Activated B cell treated with CpG ODN at 0.5 μM for 24 hours (primary cell): ENCODE measurements around the gene ADAMTS12. TPM values are rescaled to one million over a fixed set of nuclear protein-coding genes. Genes with fewer than 3 reads are reported as not detected.

Experiments used
- ATAC-seq: fragments of 200-7000 bp; cut with Tn5 transposase; one replicate; pipeline ENCODE4 v1.10.0; 2021; ENCODE audit warnings: low read depth, mild to moderate bottlenecking, moderate library complexity
- CTCF ChIA-PET: fragments of 350-600 bp; sonication (Branson Sonifier 250); formaldehyde crosslinking; loops from one replicate; lab custom pipeline; 2021; ENCODE audit warnings: antibody characterized with exemption; lab: Charles Lee
- POLR2A ChIA-PET: fragments of 350-600 bp; sonication (Branson Sonifier 250); formaldehyde crosslinking; loops from one replicate; lab custom pipeline; 2021; ENCODE audit warnings: antibody characterized with exemption; lab: Charles Lee
- DNase-seq: peaks from one replicate; pipeline ENCODE4 v3.0.0; 2022
- H3K27ac Mint-ChIP-seq: one replicate; pipeline ENCODE4 v1.8.0; 2020; ENCODE audit warnings: mixed read lengths
- H3K27me3 Mint-ChIP-seq: one replicate; pipeline ENCODE4 v1.8.0; 2021; ENCODE audit warnings: mixed read lengths
- H3K36me3 Mint-ChIP-seq: one replicate; pipeline ENCODE4 v1.8.0; 2021; ENCODE audit warnings: low read depth, mixed read lengths
- H3K4me1 Mint-ChIP-seq: one replicate; pipeline ENCODE4 v1.8.0; 2021; ENCODE audit warnings: mixed read lengths
- H3K4me3 Mint-ChIP-seq: one replicate; pipeline ENCODE4 v1.8.0; 2020; ENCODE audit warnings: mild to moderate bottlenecking, mixed read lengths
- H3K9me3 Mint-ChIP-seq: one replicate; pipeline ENCODE4 v1.8.0; 2020; ENCODE audit warnings: mixed read lengths
- intact Hi-C: fragments of 100-400 bp; cut with micrococcal nuclease; formaldehyde crosslinking; loops from one replicate; pipeline ENCODE4 v1.15.1; 2024
- total RNA-seq: library from RNA; stranded (reverse); gene quantifications from 2 replicates; pipeline ENCODE4 v1.2.3, GENCODE V29; 2022
- TF ChIP-seq, protein P1 (sequence below): fragments of 200-600 bp; IDR thresholded peaks from one replicate; pipeline ENCODE4 v1.8.0; 2022; ENCODE audit warnings: antibody characterized with exemption, mild to moderate bottlenecking

ADAMTS12 gene
- total RNA-seq, 1 donor from 2014 or later: not detected

DNA sequence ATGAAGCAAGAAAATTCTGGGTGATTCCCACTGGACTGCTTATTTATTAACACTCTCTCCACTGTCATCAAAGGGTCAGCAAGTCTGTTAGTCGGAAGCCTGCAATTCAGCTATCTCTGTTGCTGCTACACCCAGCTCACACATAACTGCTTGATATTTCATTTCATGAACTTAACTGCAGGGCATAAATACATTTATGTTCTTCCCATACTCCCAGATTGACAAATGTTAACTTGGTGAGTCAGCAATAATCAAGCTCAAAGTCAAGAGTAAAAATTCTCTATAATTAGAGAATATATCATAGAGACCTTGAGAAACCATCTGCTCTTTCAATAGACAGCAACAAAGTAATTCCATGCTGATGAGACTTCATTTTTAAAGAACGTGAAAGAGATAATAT is 198.8 kb downstream of the ADAMTS12 start:
- intact Hi-C loops: no loop called here
- TF ChIP-seq, protein P1, sequence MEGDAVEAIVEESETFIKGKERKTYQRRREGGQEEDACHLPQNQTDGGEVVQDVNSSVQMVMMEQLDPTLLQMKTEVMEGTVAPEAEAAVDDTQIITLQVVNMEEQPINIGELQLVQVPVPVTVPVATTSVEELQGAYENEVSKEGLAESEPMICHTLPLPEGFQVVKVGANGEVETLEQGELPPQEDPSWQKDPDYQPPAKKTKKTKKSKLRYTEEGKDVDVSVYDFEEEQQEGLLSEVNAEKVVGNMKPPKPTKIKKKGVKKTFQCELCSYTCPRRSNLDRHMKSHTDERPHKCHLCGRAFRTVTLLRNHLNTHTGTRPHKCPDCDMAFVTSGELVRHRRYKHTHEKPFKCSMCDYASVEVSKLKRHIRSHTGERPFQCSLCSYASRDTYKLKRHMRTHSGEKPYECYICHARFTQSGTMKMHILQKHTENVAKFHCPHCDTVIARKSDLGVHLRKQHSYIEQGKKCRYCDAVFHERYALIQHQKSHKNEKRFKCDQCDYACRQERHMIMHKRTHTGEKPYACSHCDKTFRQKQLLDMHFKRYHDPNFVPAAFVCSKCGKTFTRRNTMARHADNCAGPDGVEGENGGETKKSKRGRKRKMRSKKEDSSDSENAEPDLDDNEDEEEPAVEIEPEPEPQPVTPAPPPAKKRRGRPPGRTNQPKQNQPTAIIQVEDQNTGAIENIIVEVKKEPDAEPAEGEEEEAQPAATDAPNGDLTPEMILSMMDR: no peak
- ATAC-seq (no peak), DNase-seq (no peak)
- no peak overlapping the region for H3K4me3 Mint-ChIP-seq
- H3K27ac Mint-ChIP-seq: no peak overlapping the region
- no peaks in the 10 kb centered on the region for H3K36me3 Mint-ChIP-seq
- no peaks in the 10 kb centered on the region for H3K4me1 Mint-ChIP-seq
- ChIA-PET CTCF (no interaction called here), POLR2A (no interaction called here)
- H3K9me3 Mint-ChIP-seq: peaks cover 8% of the 10 kb centered on the region
- peaks cover 2% of the 10 kb centered on the region for H3K27me3 Mint-ChIP-seq

DNA sequence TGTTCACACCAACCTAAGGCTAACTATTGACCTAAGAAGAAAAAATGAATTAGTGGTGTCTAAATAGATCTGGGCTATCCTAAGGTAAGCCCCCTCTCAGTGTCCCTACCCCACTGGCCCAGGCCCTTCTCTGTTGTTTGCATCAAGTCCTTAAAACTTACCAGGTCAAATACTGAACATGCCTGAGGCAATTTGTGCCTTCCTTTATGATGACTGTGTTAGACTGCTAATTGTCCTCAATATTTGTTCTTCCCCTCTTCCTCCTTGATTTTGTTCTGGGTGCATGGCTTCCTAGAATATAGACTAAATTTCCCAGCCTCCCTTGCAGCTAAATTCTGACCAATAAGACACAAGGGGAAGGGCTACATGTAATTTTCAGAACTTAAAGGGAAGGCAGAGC is 199.9 kb downstream of the ADAMTS12 start:
- H3K36me3 Mint-ChIP-seq: no peaks in the 10 kb centered on the region
- DNase-seq (no peak), ATAC-seq (no peak)
- H3K27me3 Mint-ChIP-seq: peaks cover 2% of the 10 kb centered on the region
- peaks cover 7% of the 10 kb centered on the region for H3K4me1 Mint-ChIP-seq
- CTCF ChIA-PET: no interaction called here
- H3K4me3 Mint-ChIP-seq: no peak overlapping the region
- peaks cover 8% of the 10 kb centered on the region for H3K9me3 Mint-ChIP-seq
- intact Hi-C loops: no loop called here
- POLR2A ChIA-PET: no interaction called here
- H3K27ac Mint-ChIP-seq: no peak overlapping the region
- TF ChIP-seq, protein P1: no peak

DNA sequence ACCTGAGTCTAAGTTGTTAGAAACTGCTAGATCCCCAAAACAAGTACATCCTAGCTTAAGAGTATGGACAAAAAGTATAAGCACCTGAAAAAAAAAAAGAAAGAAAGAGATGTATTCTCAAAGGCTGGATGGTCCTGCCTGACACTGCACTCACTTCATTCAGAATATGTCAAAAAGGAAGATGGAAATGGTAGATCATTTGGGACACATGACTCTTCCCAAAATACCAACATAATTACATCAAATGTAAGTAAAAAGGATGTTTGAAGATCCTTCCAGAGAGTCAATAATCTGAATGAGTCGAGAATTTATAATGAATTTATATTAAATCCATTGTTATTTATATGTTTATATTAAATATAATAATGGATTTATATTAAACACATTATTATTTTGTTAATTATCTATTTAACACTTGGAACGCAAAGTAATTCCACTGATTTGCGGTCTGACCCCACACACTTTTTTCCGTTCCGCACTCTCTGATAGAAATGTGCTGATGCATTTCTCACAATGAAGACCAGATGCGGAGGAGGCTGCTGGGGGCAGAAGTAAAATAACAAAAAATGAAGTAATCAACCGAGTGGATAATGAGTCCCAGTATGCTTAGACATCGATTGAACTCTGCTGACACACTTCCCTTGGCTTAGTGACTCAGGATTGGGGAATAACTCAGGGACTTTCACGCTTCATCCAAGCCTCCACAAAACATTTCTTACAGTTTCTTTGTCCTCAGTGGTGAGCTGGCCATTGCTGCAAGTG is 201.2 kb downstream of the ADAMTS12 start:
- Mint-ChIP-seq H3K27ac (no peak overlapping the region), H3K27me3 (peaks cover 2% of the 10 kb centered on the region), H3K4me3 (no peak overlapping the region), H3K9me3 (peaks cover 8% of the 10 kb centered on the region), H3K36me3 (no peaks in the 10 kb centered on the region), H3K4me1 (peaks cover 17% of the 10 kb centered on the region)
- ChIA-PET POLR2A (no interaction called here), CTCF (no interaction called here)
- ATAC-seq (no peak), DNase-seq (no peak)
- intact Hi-C loops: no loop called here
- TF ChIP-seq, protein P1: no peak

DNA sequence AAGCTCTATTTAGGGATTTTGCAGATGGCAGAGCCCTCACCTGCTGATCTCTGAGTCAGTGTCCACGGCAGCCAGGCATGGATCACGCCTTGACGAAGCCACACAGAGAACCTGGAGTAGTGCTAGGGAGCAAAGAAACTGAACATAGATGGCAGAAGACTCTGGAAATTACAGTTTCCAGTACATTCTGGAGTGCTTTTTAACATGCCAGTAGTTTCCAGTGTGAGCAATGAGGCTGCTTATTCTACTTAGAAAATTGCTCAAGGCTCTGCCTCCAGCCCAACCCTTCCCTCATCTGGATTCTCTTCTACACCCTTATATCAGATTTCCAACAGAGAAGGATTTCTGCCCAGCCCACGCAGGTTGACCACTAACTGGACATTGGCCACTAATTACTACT is 203.3 kb downstream of the ADAMTS12 start:
- intact Hi-C loops: no loop called here
- no peak for ATAC-seq
- Mint-ChIP-seq H3K4me3 (no peak overlapping the region), H3K4me1 (peaks cover 26% of the 10 kb centered on the region), H3K36me3 (no peaks in the 10 kb centered on the region), H3K9me3 (peaks cover 4% of the 10 kb centered on the region), H3K27me3 (no peaks in the 10 kb centered on the region), H3K27ac (no peak overlapping the region)
- POLR2A ChIA-PET: no interaction called here
- no peak for DNase-seq
- CTCF ChIA-PET: no interaction called here
- TF ChIP-seq, protein P1: no peak

DNA sequence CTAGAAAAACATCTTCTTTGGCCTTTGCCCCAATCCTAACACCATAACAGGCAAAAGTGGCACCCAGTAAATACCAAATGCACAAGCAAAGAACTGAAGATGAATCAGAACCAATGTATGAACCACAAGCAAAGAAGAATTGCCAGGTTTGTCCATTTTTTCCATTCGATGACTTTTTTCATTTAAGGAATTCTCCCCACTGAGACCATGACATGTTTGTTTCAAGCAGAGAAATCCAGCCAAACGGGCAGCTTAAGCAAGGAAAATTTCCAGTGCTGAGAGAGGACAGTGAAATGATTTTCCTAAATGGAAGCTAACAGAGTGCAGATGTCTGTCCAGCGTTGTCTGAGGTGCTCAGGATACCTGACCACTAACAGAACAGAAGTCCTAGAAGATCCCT is 203.7 kb downstream of the ADAMTS12 start:
- Mint-ChIP-seq H3K27ac (no peak overlapping the region), H3K4me1 (peaks cover 26% of the 10 kb centered on the region), H3K36me3 (no peaks in the 10 kb centered on the region), H3K9me3 (peaks cover 2% of the 10 kb centered on the region), H3K27me3 (no peaks in the 10 kb centered on the region), H3K4me3 (no peak overlapping the region)
- ChIA-PET POLR2A (no interaction called here), CTCF (no interaction called here)
- DNase-seq (no peak), ATAC-seq (no peak)
- TF ChIP-seq, protein P1: no peak
- intact Hi-C loops: no loop called here
